Heart right ventricle (tissue), 16 donors: ENCODE measurements around the gene PSMC3. TPM values are rescaled to one million over a fixed set of nuclear protein-coding genes. Genes with fewer than 3 reads are reported as not detected.
A peak's percentile ranks its signal among the peaks of the same experiment; 100 is the strongest.

ENCODE experiments used
- ATAC-seq, 8 donors: fragments of 200-7000 bp; cut with Tn5 transposase; one replicate each; pipeline ENCODE4 v1.9.1; 2020; ENCODE audit warnings: mild to moderate bottlenecking in 8 of 8, moderate library complexity in 8 of 8, moderate number of reproducible peaks in 1 of 8
- DNase-seq, 2 donors: peaks; one replicate each; pipeline ENCODE4 v3.0.0-alpha.2; 2020
- H3K27ac ChIP-seq, 10 donors: fragments of 200-600 bp; sonication (generic) in 2 of 10; one replicate each; pipeline versions ENCODE4 v1.5.0 to v1.8.0; 2020 to 2022; ENCODE audit warnings: mild to moderate bottlenecking in 3 of 10
- H3K27me3 ChIP-seq, 7 donors: fragments of 200-600 bp; one replicate each; pipeline ENCODE4 v1.8.0; 2021 to 2022; ENCODE audit warnings: mild to moderate bottlenecking in 2 of 7
- H3K36me3 ChIP-seq, 9 donors: fragments of 200-600 bp; sonication (generic) in 1 of 9; one replicate each; pipeline versions ENCODE4 v1.5.0 to v1.8.0; 2020 to 2022; ENCODE audit warnings: mild to moderate bottlenecking in 2 of 9
- H3K4me1 ChIP-seq, 9 donors: fragments of 200-600 bp; sonication (generic) in 1 of 9; one replicate each; pipeline versions ENCODE4 v1.5.0 to v1.8.0; 2020 to 2022; ENCODE audit warnings: mild to moderate bottlenecking in 4 of 9
- H3K4me3 ChIP-seq, 10 donors: fragments of 200-600 bp; sonication (generic) in 2 of 10; one replicate each; pipeline versions ENCODE4 v1.5.0 to v1.8.0; 2020 to 2022; ENCODE audit warnings: mild to moderate bottlenecking in 7 of 10, moderate library complexity in 2 of 10
- H3K9me3 ChIP-seq, 11 donors: fragments of 200-600 bp in 10 of 11; sonication (generic) in 2 of 11; one replicate each; pipeline versions ENCODE4 v1.5.0 to v1.8.0; 2013 to 2022; ENCODE audit warnings: mild to moderate bottlenecking in 2 of 11, control low read depth in 1 of 11, moderate library complexity in 1 of 11
- WGBS, 2 donors: extraction: QIAGEN DNeasy Blood & Tissue Kit; methylation state at CpG; one replicate each; pipeline ENCODE4 v1.1.7; 2013; ENCODE audit warnings: inconsistent platforms in 1 of 2; 5-methylcytosine and 5-hydroxymethylcytosine counted together
- intact Hi-C, 10 donors: fragments of 100-400 bp; cut with DNase I; formaldehyde crosslinking; loops; one replicate each; pipeline versions ENCODE4 v1.11.1 to v1.14.2; 2022
- polyA plus RNA-seq, 2 donors: library from polyadenylated mRNA; stranded (reverse); fragments of 200-250 nt; gene quantifications; one replicate each; pipeline ENCODE4 v1.2.3, GENCODE V29; 2013
- total RNA-seq, 10 donors: library from RNA; stranded (reverse); fragmentation: NEBNext Ultra II Directional in 3 of 10; extraction: Animal tissue kit (Norgen Biotek cat#: 25700) in 3 of 10; gene quantifications; one replicate each; pipeline versions ENCODE4 v1.2.1 to v1.2.4, GENCODE V29; 2021 to 2023
- TF ChIP-seq, protein P1 (sequence below), 9 donors: fragments of 200-600 bp; sonication (generic) in 2 of 9; IDR thresholded peaks; one replicate each; pipeline versions ENCODE4 v1.5.0 to v1.8.0; 2021 to 2022; ENCODE audit warnings: antibody characterized with exemption in 9 of 9, mild to moderate bottlenecking in 5 of 9, moderate library complexity in 1 of 9
- donor health status: Arrhythmogenic right ventricular cardiomyopathy.
- donor health status: ischemic (EF 13 %, LVEDD 7.1; RV severe dilation, severe dysfunction).
- donor health status: healthy with polysubstance abuse.
- donor health status: DM: no; HTN: yes; CAD: no.
- donor health status: DM: no; HTN: no; CAD: no.
- donor health status: ischemic (EF 25% LVEDD 6.9; RV normal size, moderate dysfunction).
- donor health status: ischemic (EF 25% LVEDD 5.7; RV mildly dilated, moderate dysfunction).
- donor health status: healthy.
- donor health status: DM: yes; HTN: yes; CAD: no.
- donor health status: Ischemic cardiomyopathy.
- donor health status: ischemic (EF 35%, LVEDD 5.7; RV mildly dilated, moderate dysfunction).
- donor health status: nonischemic (EF 11% LVEDD 7.7; RV severe dilation, severe dysfunction).
- donor health status: DM: yes; HTN: yes; CAD: no.
- donor health status: PGD.
- donor health status: ischemic (EF 29% LVEDD 5.4; RV normal size, mild dysfunction).
- donor health status: nonischemic (EF 23%, LVEDD 6.1; RV moderate dilation, normal function).

PSMC3 gene
- total and polyA plus RNA-seq, 12 donors: 129 to 272 (median 148) TPM

DNA sequence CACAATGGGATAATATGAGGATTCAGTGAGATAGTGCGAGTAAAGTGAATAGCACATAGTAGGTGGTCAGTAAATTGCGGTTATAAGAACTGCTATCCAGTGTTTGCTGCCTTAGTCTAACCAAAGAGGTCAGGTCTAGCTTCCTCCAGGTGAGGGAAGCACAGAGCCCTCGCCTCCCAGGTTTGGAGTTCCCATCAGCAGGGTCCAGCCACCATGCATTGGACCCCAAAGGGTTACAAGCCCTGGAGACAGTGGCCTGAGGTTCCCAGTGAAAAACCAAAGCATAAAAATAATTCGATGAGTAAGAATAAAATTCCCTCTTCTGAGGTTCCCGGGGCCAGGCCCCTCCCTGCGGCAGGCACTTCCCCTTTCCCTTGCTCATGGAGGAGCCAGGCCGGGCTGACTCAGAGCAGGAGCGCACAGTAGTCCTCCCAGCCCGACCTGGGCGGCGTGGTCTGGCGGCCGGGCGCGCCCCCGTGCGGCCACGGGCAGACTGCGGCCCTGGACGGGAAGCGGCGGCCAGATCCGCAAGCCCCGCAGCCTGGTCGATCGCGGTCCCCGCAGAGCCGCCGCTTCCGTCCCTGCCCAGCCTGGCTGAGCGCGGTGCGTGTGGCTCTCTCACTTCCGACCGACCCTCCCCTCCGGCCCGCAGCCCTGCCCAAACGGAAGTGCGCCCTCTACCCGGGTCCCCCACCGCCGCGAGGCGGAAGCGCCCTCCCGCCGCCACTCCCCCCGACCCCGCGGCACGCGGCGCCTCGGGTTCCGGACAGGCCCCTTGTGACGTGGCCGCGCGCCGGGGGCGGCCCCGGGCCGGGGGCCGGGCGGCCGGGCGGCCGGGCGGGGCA is 18.3 kb downstream of the PSMC3 start, which contains the start of gene SLC39A13:
TSS of gene SLC39A13 (plus strand) at position 845 of the 845 bp plus-strand sequence. CDS start 1,505 bp downstream, outside the sequence.
- H3K9me3 ChIP-seq: no peaks in the 10 kb centered on the region
- intact Hi-C loops: loop anchor here in 7 of 10 donors (1.0 to 5.0 kb wide), 6 partner anchors 18 to 231 kb away; partner anchors contain the start of genes PSMC3 (in 3 of the 7) and ARFGAP2 (in 1 of the 7)
- TF ChIP-seq, protein P1, sequence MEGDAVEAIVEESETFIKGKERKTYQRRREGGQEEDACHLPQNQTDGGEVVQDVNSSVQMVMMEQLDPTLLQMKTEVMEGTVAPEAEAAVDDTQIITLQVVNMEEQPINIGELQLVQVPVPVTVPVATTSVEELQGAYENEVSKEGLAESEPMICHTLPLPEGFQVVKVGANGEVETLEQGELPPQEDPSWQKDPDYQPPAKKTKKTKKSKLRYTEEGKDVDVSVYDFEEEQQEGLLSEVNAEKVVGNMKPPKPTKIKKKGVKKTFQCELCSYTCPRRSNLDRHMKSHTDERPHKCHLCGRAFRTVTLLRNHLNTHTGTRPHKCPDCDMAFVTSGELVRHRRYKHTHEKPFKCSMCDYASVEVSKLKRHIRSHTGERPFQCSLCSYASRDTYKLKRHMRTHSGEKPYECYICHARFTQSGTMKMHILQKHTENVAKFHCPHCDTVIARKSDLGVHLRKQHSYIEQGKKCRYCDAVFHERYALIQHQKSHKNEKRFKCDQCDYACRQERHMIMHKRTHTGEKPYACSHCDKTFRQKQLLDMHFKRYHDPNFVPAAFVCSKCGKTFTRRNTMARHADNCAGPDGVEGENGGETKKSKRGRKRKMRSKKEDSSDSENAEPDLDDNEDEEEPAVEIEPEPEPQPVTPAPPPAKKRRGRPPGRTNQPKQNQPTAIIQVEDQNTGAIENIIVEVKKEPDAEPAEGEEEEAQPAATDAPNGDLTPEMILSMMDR (IDR thresholded peaks at IDR 0.05): peak; percentile 55 to 96 (median 87)
- 1 to 3% methylated on average over 50 to 69 of the region's 70 CpGs for WGBS, 2 donors
- DNase-seq (peak; percentile 93 to 96), ATAC-seq (peak; percentile 87 to 94 (median 91))
- H3K4me1 ChIP-seq: peaks cover 11 to 45% (median 32%) of the 10 kb centered on the region in 9 donors
- peaks cover 0 to 29% (median 10%) of the 10 kb centered on the region in 9 donors for H3K36me3 ChIP-seq
- H3K4me3 ChIP-seq: peak within 1 kb of the TSS; percentile 59 to 86 (median 77)
- H3K27me3 ChIP-seq: no peaks in the 10 kb centered on the region
- H3K27ac ChIP-seq: peak within 1 kb of the TSS; percentile 89 to 98 (median 94)

DNA sequence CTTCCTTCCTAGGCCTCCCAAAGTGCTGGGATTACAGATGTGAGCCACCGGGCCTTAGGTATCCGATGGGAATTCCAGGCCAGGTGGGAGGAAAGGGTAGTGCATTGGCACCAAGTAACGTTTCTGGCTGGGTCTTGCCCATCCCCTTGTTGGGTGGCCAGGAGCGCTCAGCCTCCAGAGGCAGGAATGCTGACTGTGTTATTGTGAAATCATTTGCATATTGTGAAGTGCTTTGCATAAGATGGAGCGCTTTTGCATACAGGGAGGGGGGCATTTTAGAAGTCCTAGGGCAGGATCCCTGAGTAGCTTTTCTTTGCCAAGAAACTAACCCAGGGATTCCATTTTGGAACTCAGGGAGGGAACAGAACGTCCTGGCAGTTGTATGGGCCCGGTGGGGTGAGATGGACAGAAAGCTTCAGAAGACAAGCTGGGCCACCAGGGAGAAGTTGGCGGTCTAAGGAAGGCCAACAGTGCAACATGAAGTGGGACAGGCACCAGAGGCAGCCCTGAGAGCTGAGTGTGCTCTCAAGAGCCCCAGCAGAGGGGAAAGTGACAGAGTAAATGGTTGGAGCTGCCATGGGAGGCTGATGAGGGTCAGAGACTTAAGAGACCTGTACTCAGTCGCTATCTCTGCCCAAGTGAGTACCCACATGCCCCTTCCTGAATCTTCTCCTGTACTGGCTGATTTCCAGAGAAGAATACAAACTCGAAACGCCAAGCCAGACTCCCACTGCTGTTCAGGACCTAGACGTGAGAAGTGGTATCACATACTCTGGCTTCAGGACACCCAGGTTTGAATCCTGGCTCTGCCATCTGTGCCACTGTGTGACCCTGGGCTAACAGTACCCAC is 19.1 kb downstream of the PSMC3 start:
- Histone ChIP-seq H3K27me3 (no peaks in the 10 kb centered on the region), H3K4me1 (peaks cover 11 to 46% (median 32%) of the 10 kb centered on the region in 9 donors), H3K4me3 (peak overlapping the region; percentile 46 to 86 (median 77)), H3K27ac (peak overlapping the region; percentile 85 to 98 (median 94)), H3K9me3 (no peaks in the 10 kb centered on the region), H3K36me3 (peaks cover 0 to 21% (median 8%) of the 10 kb centered on the region in 9 donors)
- intact Hi-C loops: loop anchor here in 4 of 10 donors (5.0 kb wide), 2 partner anchors 35 to 230 kb away; partner anchors contain the start of gene ARFGAP2 (in 1 of the 4)
- ATAC-seq (no peak), DNase-seq (no peak)
- 50 to 53% methylated on average over 12 of the region's 12 CpGs for WGBS, 2 donors
- TF ChIP-seq, protein P1 (IDR thresholded peaks at IDR 0.05): no peak

DNA sequence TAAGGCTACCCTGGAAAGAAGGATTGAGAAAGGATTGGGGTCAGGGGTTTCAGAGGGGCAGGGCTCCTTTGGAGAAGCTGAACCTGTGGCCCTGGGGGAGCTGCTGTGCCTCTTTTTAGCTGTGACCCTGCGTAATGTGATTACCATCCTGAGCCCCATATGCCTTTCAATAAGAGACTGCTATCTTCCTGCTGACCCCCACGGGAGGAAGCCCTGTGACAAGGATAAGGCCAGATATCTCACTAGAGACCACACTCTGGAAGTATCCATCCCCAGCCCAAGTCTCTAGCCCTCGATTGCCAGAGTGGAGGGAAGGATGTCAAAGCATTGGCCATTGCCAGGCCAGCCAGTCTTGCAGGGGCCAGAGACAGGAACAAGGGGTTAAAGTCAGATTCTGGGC is 22.7 kb downstream of the PSMC3 start:
- WGBS, 2 donors: 55 to 61% methylated on average over 3 of the region's 3 CpGs
- Histone ChIP-seq H3K27ac (no peak overlapping the region), H3K4me3 (no peak overlapping the region), H3K4me1 (peaks cover 13 to 45% (median 27%) of the 10 kb centered on the region in 9 donors), H3K36me3 (no peaks in the 10 kb centered on the region), H3K9me3 (no peaks in the 10 kb centered on the region), H3K27me3 (no peaks in the 10 kb centered on the region)
- DNase-seq (no peak), ATAC-seq (no peak)
- TF ChIP-seq, protein P1 (IDR thresholded peaks at IDR 0.05): no peak
- intact Hi-C loops: no loop called here

DNA sequence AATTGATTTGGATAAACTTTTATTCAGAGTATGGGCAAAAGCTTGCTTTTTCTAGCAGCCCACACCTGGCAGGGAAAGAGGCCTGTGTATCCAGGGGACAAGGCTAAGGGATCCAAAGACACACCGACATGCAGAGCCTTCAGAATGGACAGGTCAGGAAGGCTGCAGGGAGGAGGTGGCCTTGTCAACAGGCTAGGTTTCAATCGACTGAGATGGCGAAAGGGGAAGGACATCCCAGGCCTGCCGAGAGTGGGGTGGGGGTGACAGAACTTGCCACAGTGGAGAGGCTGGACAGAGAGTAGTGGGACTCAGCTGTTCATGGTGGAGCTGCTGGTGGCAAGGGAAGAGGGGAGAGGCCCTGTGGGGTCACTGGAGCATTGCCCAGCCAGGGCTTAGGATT is 23.1 kb downstream of the PSMC3 start:
- Histone ChIP-seq H3K27me3 (no peaks in the 10 kb centered on the region), H3K27ac (no peak overlapping the region), H3K4me3 (no peak overlapping the region), H3K9me3 (no peaks in the 10 kb centered on the region), H3K36me3 (no peaks in the 10 kb centered on the region), H3K4me1 (peaks cover 13 to 45% (median 27%) of the 10 kb centered on the region in 9 donors)
- ATAC-seq: no peak
- WGBS, 2 donors: 72 to 76% methylated on average over 4 of the region's 4 CpGs
- TF ChIP-seq, protein P1 (IDR thresholded peaks at IDR 0.05): no peak
- no peak for DNase-seq
- intact Hi-C loops: no loop called here
